ENCODE data around the gene BICC1.

DNA sequence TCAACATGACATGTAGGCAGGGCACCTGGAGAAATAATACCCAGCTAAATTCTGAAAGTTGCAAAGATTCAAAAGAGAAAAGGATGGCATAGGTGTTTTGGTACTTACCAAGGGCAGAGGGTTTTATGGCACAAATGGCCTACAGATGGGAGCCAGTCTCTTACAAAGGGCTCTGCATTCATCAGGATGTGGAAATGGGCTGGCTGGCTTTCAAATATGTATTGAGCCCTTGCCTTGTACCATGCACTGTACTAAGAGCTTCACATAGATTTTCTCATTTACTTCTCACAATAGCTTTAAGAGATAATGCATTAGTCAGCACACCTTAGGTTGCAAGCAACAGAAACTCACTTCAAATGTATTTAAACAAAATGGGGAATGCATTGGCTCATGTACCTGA lies 327.1 kb downstream of the BICC1 start:
- TF ChIP-seq, protein P1, sequence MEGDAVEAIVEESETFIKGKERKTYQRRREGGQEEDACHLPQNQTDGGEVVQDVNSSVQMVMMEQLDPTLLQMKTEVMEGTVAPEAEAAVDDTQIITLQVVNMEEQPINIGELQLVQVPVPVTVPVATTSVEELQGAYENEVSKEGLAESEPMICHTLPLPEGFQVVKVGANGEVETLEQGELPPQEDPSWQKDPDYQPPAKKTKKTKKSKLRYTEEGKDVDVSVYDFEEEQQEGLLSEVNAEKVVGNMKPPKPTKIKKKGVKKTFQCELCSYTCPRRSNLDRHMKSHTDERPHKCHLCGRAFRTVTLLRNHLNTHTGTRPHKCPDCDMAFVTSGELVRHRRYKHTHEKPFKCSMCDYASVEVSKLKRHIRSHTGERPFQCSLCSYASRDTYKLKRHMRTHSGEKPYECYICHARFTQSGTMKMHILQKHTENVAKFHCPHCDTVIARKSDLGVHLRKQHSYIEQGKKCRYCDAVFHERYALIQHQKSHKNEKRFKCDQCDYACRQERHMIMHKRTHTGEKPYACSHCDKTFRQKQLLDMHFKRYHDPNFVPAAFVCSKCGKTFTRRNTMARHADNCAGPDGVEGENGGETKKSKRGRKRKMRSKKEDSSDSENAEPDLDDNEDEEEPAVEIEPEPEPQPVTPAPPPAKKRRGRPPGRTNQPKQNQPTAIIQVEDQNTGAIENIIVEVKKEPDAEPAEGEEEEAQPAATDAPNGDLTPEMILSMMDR (IDR thresholded peaks at IDR 0.05), result no peak
- TF ChIP-seq POLR2A (IDR thresholded peaks at IDR 0.05), result no peak
